HG03469 (cell line): Measurements from ENCODE around the gene CFAP46.

Experiments
- ATAC-seq: cut with Tn5 transposase; IDR thresholded peaks from one replicate; pipeline ENCODE4 v1.9.1; 2021; ENCODE audit warnings: mild to moderate bottlenecking, moderate library complexity, moderate number of reproducible peaks; ENCODE audit not compliant: unreplicated experiment

CFAP46 gene

DNA sequence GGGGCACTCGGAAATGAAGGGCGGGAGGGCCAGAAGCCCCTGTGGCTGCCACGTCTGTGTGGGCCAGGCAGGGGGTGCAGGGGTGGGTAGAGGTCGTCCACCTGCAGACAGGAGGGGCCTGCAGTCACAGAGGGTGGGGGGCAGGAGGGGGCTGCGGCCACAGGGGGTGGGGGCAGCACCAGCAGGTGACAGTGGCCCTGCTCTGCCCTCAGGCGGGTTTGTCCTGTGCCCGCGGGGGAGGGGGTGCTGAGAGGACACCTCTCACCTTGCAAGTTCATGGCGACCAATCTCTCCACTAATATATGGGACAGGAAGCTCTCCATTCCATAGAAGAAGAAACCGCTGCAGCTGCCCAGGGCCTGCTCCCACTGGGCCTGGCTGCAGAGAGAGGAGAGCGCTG is 129.8 kb downstream of the CFAP46 start:
- ATAC-seq: no peak

DNA sequence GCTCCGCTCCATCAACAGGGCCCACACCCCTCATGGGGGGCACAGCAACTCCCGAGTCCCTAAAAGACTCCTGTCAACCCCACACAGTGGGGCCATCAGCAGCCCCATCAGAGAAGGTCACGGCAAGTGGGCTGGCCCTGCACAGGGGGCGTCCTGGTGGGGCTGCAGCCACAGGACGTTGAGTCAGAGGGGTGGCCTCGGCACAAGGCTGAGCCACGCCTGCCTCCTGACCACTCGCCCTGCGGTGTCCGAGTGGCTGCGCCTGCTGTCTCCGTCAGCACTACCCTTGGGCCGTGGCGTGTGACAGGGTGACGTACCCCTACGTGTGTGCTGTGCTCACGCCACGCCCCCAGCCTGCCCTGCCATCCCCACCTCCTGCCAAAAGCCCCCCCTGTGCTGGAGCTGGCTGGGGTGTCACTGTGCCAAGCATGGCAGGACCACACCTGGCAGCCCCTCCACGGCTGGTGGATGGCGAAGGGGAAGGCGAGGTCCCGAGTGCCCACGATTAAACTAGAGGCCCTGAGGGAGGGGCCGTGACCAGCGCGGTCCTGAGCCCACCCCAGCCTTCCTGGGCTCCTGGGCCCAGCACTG is 130.4 kb downstream of the CFAP46 start:
- no peak for ATAC-seq

DNA sequence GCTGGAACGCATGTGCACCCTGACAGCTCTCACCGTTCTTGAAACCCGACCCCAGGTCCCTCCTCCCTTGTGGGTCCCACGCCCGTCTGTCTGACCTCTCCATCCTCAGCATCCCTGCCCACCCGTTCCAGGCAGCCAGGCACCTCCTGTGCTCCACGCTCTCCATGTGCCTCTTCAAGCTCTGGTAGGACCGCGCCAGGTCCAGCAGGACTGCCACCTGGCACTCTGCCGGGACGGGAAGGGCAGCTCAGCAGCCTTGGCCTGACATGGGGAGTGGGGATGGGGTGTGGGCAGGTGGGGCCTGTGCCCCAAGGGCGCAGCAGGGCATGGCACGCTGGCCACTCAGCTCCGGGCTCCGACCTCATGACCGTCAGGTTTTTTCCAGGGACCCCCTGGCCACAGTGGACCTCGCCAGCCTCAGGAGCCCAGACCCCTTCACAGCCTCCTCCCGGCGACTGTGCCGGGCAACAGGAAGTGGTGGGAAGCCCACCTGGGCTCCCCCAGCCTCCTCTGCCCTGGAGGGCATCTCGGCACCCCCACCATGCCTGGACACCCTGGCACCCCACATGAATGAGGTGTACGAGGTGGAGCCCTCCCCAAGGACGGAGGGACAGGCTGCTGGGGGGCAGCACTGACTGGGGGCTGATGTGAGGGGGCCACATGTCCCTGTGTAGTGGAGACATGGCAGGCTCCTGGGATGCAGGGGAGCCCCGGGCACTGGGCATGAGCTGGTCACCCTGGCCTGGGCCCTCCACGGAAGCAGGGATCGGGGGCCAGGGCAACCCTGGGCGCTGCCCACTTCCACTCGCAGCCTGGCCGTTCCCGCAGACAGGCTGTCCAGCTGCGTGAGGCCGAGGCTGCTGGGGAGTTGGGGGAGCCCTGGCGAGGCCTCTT is 131.3 kb downstream of the CFAP46 start:
- no peak for ATAC-seq

DNA sequence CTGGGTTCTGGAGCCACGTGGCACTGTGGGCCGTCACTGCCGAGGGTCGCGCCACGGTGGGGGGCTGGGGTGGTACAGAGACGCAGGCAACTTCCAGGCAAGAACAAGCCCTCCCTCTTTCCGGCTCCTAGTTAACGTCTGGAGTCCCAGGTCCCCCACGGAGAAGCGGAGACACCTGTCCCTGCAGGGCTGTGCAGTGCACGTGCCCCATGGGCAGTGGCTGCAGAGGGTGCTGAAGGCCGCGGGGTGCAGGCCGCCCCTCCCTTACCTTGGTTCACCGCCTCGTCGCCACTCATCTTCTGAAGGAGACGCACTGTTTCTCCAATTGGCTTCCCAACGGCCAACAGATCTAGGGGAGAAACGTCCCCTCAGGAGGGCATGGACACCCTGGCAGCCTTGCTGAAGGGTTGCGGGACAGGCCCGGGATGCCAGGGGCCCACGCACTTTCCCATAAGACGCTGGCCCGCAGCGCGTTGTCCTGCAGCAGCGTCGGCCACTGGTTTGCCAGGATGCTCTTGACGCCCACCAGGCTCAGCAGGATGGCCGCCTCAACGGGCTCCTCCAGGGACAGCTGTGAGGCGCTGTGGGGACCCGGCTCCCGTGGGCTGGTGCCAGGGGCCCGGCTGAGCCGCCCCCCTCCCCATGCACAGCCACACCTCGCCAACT is 132.1 kb downstream of the CFAP46 start:
- no peak for ATAC-seq

DNA sequence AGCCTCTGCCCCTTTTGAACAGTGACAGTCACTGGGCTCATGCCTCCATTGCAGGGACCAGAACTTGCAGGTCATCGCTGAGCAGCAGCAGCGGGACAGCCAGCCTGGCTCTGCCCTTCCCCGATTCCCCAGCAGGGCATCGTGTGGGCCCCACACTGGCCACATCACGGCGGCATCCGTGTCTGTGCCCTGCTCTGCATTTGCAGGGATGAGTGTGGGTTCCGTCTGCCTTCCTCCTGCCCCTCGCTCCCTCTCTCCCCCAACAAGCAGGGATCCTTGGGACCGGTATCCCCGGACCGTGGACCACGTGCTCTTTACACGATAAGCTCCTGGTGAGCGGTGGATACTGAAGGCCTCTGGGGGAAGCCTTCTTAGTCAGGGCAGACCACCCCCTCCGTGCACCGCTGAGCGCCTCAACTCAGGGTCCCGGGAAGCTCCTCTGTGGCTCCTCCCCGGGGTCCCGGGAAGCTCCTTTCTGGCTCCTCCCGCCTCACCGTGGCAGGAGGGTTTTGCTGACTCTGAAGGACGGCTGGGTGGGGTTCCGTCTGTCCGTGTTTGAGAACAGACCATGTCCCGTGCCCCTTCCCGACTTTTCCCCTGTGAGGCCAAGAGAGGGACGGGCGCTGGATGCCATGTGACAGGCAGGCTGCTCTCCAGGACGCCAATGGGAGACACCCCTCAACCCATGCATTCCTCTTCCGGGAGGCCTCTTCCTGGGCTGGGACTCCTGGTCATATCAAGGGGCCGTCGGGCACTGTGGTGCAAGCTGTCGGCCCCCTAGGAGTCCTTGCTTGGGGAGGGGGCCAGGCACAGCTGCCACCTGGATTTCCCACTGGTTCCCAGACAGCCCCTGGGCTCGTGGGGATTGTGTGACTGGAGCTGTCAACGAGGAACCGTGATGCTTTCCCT is 132.9 kb downstream of the CFAP46 start:
- no peak for ATAC-seq

DNA sequence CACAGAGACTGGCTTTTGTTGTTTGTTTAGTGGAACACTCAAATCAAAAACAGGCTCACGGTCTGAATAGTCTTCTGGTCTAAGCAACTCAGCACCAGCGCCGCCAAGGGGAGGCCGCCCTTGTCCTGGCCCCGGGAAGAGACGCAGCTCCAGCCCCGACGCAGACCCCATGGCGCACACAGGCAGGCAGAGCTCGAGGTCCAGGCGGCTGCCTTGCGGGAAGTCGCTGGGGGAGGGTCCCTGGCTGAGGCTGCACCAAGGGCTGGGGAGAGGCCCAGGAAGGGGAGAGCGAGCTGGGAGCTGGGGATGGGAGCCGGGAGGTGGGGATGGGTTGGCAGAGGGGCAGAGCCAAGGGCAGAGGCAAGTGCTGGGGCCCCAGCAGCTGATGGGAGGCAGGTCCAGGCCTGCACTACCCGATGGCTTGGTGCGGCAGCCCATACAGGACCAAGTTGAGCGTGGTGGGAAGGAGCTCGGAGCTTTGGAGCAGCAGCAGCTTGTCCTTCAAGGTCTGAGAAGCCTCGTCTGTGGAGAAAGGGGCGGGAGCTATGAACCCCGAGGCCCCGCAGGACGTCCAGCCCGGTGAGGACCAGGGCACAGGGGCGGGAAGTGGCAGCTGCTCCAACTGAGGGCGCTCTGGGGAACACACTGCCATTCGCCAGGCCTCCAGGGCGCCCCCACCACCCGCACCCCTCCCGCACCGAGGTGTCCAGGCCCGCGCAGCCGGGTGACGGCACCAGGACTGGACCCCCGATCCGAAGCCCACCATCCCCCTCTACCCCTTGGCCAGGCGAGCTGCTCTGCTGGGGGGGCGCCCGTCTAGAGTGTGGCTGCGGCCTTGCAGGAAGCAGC is 133.8 kb downstream of the CFAP46 start:
- no peak for ATAC-seq

DNA sequence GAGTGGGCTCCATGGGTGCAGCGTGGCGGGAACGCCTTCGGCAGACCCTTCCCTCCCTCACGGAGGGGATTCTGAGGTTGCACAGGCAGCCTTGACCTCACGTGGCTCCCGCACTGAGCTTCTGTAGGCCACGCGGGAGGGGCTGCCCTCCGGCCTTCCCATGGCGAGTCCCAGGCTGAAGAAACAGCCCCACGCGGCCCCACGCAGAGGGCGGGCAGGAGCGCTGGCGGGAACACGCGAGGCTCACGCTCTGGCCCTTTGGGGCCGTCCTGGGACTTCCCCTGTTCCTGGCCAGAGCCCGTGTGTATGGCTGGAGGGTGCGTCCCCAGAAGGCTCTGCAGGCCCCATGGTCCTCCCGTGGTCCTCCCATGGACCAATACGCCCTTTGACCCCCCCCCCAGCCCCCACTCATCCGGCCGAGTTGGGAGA is 134.7 kb downstream of the CFAP46 start:
- no peak for ATAC-seq

DNA sequence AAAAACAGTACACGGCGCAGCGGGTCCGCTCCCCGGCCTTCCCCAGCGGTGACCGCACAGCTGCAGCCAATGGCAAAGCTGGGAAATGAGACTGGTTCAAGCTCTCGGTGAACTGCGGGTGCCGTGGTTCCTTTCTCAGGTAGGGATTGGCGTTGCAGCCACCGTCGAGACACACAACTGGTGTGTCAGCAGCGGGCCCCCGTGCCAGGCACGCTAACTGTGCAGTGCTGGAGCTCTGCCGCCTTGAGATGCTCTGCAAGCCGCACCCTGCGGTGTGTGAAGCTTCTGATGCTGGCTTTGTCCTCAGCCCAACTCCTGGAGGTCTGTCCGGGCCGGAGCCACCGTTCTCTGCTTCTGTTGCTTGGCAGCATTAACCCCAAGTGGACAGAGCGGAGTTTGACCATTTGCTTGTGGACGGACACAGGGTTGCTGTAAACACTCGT is 135.8 kb downstream of the CFAP46 start:
- ATAC-seq: no peak

DNA sequence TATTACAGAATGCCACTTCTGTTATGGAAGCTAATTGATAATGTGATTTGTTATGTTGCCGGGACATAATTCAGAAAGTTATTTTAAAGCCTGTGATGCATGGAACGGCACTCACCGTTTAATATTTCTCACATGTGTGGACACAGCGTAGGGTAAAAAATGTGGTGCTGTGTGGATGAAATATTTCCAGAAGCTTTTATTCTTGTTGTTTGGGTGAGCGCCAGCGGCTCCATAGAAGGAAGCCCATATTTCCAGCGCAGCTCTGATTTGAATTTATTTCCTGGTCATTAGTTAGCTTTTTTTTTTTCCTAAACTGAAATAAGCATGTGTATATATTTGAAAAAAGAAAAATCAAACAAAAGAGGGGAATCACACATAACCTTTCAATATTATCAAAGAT is 136.3 kb downstream of the CFAP46 start:
- no peak for ATAC-seq

DNA sequence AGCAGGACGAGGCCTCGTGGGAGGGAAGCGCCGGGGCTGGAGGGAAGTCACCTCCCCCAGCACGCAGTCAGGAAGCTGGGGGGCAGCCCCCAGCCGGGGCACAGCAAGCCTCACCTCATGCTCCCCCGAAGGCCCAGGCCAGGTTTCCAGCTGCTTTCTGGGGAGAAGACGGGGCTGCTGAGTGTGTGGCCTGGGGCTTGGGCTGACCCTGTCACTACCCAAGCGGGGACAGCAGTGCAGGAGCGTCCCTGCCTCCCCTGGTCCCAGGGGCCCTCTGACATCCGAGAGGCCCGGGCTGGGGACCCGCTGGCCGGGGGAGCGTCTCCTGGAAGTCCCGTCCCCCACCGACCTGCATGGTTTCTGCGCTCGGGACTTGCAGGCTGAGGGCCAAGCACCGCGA is 136.8 kb downstream of the CFAP46 start:
- ATAC-seq: no peak

DNA sequence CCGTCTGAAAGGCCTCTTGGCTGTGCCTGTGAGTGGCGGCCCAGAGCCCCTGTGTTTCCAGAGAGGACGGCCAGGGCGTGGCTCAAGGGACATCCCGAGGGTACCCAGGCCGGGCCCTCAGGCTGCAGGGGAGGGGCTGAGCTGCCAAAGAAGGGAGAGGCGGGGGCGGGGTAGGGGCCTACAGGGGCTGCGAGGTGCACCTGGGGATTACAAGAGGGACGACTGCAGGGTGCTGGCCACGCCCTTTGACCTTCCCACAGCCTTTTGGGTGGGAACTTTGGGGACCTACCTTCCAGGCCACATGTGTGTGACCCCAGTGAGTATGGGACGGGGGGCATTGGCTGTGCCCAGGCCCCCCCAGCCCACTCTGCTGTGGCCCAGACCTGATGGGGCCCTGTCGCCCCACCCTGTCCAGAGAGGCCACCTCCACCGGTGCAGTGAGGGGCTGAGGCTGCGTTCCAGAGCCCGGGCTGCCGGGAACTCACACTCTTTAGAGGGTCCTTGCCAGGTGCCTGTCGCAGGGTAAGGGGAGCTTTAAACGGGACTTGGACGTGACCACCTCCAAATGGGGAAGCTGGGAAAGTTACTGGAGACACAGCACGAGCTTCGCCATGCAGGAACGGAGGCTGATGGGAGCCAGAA is 137.5 kb downstream of the CFAP46 start:
- ATAC-seq: no peak

DNA sequence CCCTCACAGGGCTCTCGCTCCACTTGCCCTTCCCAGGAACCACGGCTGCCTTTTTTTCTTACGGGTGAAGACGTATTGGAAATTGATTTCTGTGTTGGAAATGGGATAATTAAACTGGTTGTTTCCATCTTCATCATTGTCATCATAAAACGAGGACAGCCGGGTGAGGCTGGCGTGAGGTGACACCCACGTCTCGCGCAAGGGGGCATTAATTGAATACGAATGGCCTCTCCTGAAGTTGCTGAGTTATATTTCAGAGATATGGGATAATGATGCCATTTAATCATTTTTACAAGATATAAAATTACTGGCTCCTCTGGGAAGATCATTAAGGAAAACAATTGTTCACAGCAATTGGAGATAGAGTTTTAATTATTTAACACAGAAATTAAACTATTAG is 138.1 kb downstream of the CFAP46 start:
- ATAC-seq: no peak

DNA sequence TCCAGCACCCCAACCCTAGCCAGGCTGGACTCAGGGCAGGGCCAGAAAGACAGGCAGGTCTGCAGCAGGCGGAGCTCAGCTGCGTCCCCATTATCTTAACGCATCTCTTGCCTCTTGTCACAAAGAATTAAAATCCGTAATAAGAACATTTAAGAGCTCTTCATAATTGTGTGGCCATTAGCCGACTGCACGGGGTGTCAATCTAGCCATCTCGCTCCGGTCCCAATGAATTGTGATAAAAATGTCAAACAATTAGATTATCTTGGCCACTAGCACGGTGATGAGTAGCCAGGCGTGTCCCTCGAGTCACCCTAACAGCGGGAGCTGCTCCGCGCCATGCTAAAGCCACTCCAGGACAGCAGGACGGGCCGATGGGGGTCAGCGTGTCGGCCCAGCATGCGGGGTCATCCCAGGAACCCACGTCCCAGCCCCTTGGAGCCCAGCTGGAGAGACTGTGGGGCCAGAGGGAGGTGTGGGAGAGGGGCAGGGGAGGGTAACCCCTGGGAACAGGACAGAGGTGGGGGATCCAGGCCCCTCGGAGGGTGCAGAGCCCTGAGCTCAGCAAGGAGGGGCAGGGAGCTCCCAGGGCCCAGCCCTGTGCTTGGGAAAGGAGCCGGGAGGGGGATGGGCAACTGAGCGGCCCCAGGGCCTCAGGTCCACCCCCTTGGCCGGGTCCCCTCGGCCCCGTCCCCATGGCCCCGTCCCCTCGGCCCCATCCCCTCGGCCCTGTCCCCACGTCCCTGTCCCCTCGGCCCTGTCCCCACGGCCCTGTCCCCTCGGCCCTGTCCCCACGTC is 138.8 kb downstream of the CFAP46 start:
- ATAC-seq: no peak

DNA sequence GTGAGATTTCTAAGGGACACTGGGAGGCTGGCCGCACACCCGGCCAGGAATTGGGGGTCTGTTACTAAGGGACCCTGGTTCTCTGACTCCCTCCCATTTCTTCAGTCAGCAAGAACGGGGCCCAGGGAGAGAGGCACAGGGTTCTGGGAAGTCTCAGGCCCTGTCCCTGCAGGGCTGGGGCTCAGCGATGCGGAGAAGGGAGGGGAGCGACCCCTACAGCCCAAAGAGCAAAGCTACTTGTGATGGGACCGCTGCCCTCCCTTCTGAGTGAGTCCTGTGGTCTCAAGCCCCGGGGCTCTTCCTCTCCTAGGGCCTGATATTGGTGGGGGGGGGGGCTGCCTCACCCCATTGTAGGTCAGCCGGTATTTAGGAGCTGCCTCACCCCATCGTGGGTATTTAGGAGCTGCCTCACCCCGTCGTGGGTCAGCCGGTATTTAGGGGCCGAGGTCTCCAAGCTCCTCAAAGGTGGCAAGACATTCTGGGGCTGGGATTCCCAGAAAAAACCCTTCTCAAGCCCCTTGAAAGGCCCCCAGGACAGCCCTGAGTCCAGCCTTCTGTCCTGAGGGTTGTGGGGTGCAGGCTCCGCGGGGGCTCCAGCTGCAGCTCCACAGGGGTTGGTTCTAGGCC is 139.6 kb downstream of the CFAP46 start:
- no peak for ATAC-seq

DNA sequence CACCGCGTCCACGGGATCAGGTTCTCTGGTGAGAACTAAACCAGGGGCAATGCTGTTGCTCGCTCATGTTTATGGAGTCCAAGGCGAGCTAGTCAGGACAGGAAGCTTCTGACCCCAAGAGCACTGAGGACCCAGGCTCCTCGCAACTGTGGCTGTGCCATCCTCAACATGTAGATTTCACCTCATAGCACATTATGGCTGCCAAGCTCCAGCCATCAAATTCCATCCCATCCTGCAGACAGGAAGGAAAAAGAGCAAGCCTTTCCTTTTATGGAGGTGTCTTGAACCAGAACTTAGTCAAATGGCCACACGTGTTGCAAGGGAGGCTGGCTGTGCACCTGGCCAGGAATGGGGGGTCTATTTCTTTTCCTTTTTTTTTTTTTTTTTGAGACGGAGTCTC is 140.3 kb downstream of the CFAP46 start:
- ATAC-seq: no peak

DNA sequence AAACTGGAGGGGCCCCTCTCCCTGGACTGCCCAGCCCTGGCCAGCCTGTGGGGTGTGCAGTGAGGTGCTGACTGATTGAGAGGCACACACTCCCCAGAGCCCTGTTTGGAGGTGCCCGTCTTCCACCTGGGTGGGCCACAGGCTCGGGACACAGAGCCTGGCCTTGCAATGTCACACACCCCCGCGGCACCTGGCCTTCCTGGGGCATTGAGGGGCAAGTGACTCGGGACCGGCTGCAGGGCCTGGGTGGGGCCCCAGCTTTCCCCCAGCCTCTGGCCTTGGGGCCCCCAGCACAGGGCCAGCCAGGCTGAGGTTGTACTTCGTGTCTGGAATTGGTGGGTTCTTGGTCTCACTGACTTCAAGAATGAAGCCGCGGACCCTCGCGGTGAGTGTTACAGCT is 142.5 kb downstream of the CFAP46 start:
- no peak for ATAC-seq

DNA sequence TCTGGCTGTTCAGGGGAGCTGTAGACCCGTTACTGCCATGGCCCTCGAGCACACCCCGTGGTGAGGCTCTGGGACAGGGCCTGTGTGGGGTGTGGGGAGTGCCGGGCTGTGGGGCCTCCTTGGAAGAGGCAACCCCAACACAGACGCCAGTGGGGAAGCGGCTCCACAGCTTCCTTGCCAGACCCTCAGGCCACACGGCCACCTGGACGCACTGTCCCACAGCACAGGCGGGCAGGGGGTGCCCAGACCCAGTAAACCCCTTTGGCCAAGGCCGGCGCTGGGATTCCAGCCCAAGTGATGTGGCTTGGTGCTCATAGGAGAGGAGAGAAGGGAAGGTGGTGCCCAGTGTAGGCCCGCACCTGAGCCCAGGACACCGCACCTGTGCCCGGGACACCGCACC is 143.5 kb downstream of the CFAP46 start:
- ATAC-seq: no peak

DNA sequence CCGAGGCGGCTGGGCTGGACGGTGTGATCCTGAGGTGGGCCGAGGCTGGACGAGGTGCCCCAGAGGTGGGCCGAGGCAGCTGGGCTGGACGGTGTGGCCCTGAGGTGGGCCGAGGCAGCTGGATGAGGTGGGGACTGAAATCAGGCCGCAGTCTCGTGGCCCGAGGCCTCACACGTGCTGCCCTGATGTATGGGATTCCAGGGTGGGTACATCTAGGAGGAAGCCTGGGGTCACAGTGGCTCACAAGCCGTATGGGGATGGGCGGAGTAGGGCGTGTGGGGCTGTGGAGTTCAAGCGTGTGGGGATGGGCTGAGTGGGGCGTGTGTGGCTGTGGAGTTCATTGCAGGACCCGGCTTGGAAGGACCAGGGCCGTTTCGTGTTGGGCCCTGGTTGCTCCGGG is 144.0 kb downstream of the CFAP46 start:
- ATAC-seq: no peak
